ENCODE measurements around the gene PACSIN1. TPM values are rescaled to one million over a fixed set of nuclear protein-coding genes. Genes with fewer than 3 reads are reported as not detected.
A peak's percentile ranks its signal among the peaks of the same experiment; 100 is the strongest.

Gene PACSIN1
- total RNA-seq, 1 experiment from 2014 or later, result 7.0 TPM

DNA sequence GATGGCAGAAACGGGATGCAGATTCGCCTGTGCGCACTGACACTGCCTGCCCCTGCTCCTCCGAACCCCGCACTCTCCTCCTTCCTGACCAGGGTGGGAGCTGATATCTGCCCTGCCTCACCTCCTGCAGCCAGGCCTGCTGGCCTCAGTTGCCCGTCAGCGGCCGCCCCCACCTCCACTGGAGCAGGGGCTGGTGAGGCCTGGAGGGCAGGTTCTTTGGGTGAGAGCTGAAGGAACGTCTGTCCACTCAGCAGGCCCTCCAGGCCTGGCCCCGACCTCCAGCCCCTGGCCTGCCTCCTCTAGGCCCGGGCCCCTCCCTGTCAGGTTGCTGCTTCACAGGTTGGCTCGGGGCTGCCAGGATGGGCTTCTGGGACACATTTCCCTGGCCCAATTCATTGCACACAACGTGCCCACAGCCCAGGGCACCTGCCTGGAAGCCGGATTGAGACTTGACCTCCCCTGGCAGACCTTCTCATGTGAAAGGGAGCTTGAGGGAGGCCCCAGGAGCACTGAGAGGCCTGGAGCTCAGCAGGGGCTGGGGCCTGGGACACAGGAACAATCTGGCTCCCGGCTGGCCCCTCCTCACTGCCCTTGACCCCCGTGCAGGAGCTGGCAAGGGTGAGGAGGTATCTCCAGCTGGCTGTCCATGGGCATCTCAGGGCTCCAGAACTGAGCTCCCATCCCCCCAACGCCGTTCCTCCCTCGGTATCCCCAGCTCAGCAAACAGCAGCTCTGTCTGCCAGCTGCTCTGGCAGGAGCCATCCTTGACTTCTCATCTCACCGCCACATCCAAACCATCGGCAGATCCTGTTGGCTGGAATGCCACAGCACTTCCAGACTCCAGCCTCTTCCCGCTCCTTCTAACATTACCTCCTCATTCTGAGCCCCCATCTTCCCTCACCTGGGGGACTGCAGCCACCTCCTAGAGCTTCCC lies 50.8 kb downstream of the PACSIN1 start:
- no peak overlapping the region for H2BK120ac ChIP-seq (ENCODE audit: low read depth, low read length, poor library complexity, severe bottlenecking)
- peaks cover 1% of the 10 kb centered on the region; the same call in 1 of the 2 replicates for H3K4me1 ChIP-seq (ENCODE audit: insufficient read depth, low read length)
- no peak for DNase-seq
- H3K4me3 Mint-ChIP-seq, result no peak overlapping the region
- H2BK12ac ChIP-seq (ENCODE audit: insufficient read length, low read depth, low read length), result no peak overlapping the region
- no peaks in the 10 kb centered on the region for H3K36me3 Mint-ChIP-seq (ENCODE audit: insufficient read depth in 1 of 3, low read depth in 3 of 3)
- H3K27ac ChIP-seq (ENCODE audit: insufficient read length, low read depth, low read length), result no peak overlapping the region
- no peak overlapping the region for H4K8ac ChIP-seq (replicated peaks; ENCODE audit: insufficient read length, low read depth, low read length)
- no peaks in the 10 kb centered on the region for H4K20me1 ChIP-seq (ENCODE audit: control insufficient read depth, insufficient read depth, insufficient read length)
- no peak overlapping the region for H3K23ac ChIP-seq (ENCODE audit: insufficient read length, low read depth, low read length)
- no peaks in the 10 kb centered on the region for H3K9me3 ChIP-seq (ENCODE audit: control insufficient read depth, low read depth, low read length)
- H3K4ac ChIP-seq (ENCODE audit: low read depth, low read length), result no peak overlapping the region
- no peak overlapping the region for H4K5ac ChIP-seq (ENCODE audit: insufficient read length, low read depth, low read length)
- no peak overlapping the region for H3T11ph ChIP-seq (ENCODE audit: low read length)
- H3K23me2 ChIP-seq (ENCODE audit: insufficient read length, low read depth, low read length, poor library complexity, severe bottlenecking), result peaks cover 9% of the 10 kb centered on the region
- H3K14ac ChIP-seq (ENCODE audit: insufficient read depth, low read length), result no peak overlapping the region
- H3K56ac ChIP-seq (ENCODE audit: insufficient read length, low read depth, low read length), result no peak overlapping the region
- TF ChIP-seq, protein P1, sequence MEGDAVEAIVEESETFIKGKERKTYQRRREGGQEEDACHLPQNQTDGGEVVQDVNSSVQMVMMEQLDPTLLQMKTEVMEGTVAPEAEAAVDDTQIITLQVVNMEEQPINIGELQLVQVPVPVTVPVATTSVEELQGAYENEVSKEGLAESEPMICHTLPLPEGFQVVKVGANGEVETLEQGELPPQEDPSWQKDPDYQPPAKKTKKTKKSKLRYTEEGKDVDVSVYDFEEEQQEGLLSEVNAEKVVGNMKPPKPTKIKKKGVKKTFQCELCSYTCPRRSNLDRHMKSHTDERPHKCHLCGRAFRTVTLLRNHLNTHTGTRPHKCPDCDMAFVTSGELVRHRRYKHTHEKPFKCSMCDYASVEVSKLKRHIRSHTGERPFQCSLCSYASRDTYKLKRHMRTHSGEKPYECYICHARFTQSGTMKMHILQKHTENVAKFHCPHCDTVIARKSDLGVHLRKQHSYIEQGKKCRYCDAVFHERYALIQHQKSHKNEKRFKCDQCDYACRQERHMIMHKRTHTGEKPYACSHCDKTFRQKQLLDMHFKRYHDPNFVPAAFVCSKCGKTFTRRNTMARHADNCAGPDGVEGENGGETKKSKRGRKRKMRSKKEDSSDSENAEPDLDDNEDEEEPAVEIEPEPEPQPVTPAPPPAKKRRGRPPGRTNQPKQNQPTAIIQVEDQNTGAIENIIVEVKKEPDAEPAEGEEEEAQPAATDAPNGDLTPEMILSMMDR (conservative IDR thresholded peaks at IDR 0.05), result no peak
- H3K27ac Mint-ChIP-seq, result peak overlapping the region in 1 of 3 experiments; percentile 70; a peak in 2 of 7 replicates
- no peak overlapping the region for H3K9ac ChIP-seq (ENCODE audit: extremely low read depth, insufficient read length, low read length)
- H3K79me1 ChIP-seq (ENCODE audit: insufficient read depth, low read depth, low read length, poor library complexity, severe bottlenecking), result no peaks in the 10 kb centered on the region
- H3K27me3 Mint-ChIP-seq (ENCODE audit: low read depth), result peaks cover 19% of the 10 kb centered on the region
- no CpG with 5 or more reads among the region's 22 CpGs for WGBS (ENCODE audit: extremely low coverage, insufficient read length, low lambda C conversion rate)
- H2BK20ac ChIP-seq (ENCODE audit: low read depth, low read length, poor library complexity, severe bottlenecking), result no peak overlapping the region
- no peak overlapping the region for H4K91ac ChIP-seq (ENCODE audit: insufficient read length, low read depth, low read length)
- no peak overlapping the region for H3K4me2 ChIP-seq (ENCODE audit: insufficient read depth, insufficient read length, low read length)
- H2AFZ ChIP-seq (ENCODE audit: low read length), result no peak overlapping the region
- peaks cover 31 to 52% of the 10 kb centered on the region in 2 experiments for H3K4me1 Mint-ChIP-seq
- H3K18ac ChIP-seq (ENCODE audit: insufficient read length, low read depth, low read length), result no peak overlapping the region
- H3K27me3 ChIP-seq (ENCODE audit: insufficient read depth, low read length), result no peaks in the 10 kb centered on the region
- H3K79me2 ChIP-seq (ENCODE audit: insufficient read depth, low read length), result no peaks in the 10 kb centered on the region
- no peak overlapping the region for H2AK5ac ChIP-seq (ENCODE audit: insufficient read length, low read length)
- no peak overlapping the region for H2BK5ac ChIP-seq (ENCODE audit: insufficient read length, low read length)
- H3K9me3 Mint-ChIP-seq, result no peaks in the 10 kb centered on the region
- no peak overlapping the region for H2BK15ac ChIP-seq (ENCODE audit: low read depth, low read length)
